Measurements from ENCODE around the gene S100A2.

S100A2 gene

DNA sequence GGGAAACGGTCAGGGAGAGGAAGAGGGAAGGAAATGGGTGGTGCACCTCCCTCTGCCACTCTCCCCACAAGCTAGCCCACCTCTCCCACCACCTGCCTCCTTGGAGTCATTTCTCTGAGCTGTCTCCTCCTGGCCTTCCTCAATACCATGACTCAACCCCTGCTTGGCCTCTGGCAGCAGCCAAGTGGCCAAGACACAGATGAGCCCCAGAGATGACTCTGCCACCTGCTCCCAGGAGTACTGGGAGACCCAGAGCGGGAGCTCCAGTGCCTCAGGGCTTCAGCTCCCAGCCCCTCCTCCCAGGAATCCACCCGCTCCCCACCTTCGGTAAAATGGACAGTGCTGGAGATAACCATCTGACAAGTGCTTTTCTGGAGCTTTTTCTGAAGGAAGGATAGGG is 44.7 kb upstream of the S100A2 start:
- no peaks in the 10 kb centered on the region for H4K20me1 ChIP-seq (ENCODE audit: control insufficient read depth, insufficient read depth, low read depth, low read length)
- no peak for TF ChIP-seq EZH2phosphoT487 (IDR thresholded peaks at IDR 0.05; ENCODE audit: borderline replicate concordance, low read length)
- TF ChIP-seq, protein P1, sequence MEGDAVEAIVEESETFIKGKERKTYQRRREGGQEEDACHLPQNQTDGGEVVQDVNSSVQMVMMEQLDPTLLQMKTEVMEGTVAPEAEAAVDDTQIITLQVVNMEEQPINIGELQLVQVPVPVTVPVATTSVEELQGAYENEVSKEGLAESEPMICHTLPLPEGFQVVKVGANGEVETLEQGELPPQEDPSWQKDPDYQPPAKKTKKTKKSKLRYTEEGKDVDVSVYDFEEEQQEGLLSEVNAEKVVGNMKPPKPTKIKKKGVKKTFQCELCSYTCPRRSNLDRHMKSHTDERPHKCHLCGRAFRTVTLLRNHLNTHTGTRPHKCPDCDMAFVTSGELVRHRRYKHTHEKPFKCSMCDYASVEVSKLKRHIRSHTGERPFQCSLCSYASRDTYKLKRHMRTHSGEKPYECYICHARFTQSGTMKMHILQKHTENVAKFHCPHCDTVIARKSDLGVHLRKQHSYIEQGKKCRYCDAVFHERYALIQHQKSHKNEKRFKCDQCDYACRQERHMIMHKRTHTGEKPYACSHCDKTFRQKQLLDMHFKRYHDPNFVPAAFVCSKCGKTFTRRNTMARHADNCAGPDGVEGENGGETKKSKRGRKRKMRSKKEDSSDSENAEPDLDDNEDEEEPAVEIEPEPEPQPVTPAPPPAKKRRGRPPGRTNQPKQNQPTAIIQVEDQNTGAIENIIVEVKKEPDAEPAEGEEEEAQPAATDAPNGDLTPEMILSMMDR (IDR thresholded peaks at IDR 0.05; ENCODE audit: low read depth, low read length, poor library complexity, severe bottlenecking) = no peak
- H3K79me2 ChIP-seq (ENCODE audit: control insufficient read depth, low read length) = no peaks in the 10 kb centered on the region
- no peaks in the 10 kb centered on the region for H3K4me1 ChIP-seq (ENCODE audit: control insufficient read depth, low read length)
- no peaks in the 10 kb centered on the region for H3K27me3 ChIP-seq (ENCODE audit: control insufficient read depth, low read length)
- no peaks in the 10 kb centered on the region for H3K9me3 ChIP-seq (ENCODE audit: control insufficient read depth, insufficient read depth, low read length)
- H3K36me3 ChIP-seq (ENCODE audit: control insufficient read depth, low read length) = no peaks in the 10 kb centered on the region
- no peak overlapping the region for H3K4me3 ChIP-seq (ENCODE audit: low read length)
- no peak overlapping the region for H3K4me2 ChIP-seq (ENCODE audit: low read length)
- no peak overlapping the region for H3K27ac ChIP-seq (ENCODE audit: low read depth, low read length)
- H3K9me2 ChIP-seq (replicated peaks; ENCODE audit: control insufficient read depth, low read length) = no peaks in the 10 kb centered on the region
- no peaks in the 10 kb centered on the region for H3F3A ChIP-seq (ENCODE audit: control insufficient read depth, insufficient read depth)

DNA sequence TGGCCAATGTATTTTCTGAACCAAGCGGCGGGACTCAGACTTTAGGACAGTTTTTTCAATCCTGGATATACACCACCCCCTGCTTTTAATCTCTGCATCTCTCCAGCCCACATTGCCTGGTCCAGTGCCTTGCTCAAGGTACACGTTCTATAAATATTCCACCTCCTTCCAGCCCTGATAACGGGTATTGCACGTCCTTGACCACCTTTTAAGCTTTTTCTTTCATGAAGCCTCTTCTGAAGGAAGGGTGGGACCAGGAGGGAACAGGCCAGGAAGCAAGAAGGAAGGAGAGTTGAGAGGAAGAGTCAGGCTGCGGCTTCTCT is 43.9 kb upstream of the S100A2 start:
- Histone ChIP-seq H4K20me1 (ENCODE audit: control insufficient read depth, insufficient read depth, low read depth, low read length) (no peaks in the 10 kb centered on the region), H3K4me1 (ENCODE audit: control insufficient read depth, low read length) (no peaks in the 10 kb centered on the region), H3K9me2 (replicated peaks; ENCODE audit: control insufficient read depth, low read length) (no peaks in the 10 kb centered on the region), H3K79me2 (ENCODE audit: control insufficient read depth, low read length) (no peaks in the 10 kb centered on the region), H3K27me3 (ENCODE audit: control insufficient read depth, low read length) (no peaks in the 10 kb centered on the region), H3K9me3 (ENCODE audit: control insufficient read depth, insufficient read depth, low read length) (no peaks in the 10 kb centered on the region), H3K36me3 (ENCODE audit: control insufficient read depth, low read length) (no peaks in the 10 kb centered on the region), H3K4me3 (ENCODE audit: low read length) (no peak overlapping the region), H3F3A (ENCODE audit: control insufficient read depth, insufficient read depth) (no peaks in the 10 kb centered on the region), H3K4me2 (ENCODE audit: low read length) (no peak overlapping the region), H3K27ac (ENCODE audit: low read depth, low read length) (no peak overlapping the region)
- no peak for TF ChIP-seq EZH2phosphoT487 (IDR thresholded peaks at IDR 0.05; ENCODE audit: borderline replicate concordance, low read length)
- TF ChIP-seq, protein P1 (IDR thresholded peaks at IDR 0.05; ENCODE audit: low read depth, low read length, poor library complexity, severe bottlenecking) = no peak

DNA sequence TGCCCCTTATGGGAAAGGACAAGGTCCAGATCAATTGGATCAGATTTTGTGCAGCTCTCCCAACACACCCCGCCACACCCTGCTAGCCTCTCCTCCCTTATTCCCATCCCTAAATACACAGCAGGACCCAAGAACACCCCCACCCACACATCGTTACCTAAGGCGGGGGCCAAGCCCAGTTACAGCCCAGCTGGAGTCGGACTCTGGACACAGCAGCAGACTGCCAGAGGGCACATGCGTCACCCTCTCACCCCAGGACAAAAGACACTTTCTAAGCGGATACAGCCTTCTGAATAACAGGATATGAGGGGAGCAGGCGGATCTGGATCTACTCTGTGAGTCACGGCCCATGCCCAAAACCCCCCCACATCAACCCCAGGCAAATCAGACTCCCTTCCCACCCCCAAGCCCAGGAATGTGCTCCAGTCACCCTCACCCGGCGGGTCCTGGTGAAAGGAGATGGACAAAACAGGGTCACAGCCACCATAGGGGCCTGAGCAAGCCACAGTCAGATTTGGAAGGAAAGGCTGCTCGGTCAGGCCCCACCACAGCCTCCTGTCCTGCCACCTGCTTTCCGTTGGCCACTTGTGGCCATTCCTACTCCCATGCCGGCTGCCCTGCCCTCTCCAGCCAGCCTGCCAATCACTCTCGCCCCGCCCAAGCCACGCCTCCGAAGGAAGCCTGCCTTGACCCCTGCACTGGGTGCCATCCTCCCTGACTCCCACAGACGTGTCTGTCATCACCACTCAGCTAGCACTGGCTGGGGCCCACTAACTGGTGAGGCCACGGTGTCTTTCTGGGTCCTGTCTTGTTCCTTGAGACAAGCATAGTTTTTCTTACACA is 43.3 kb upstream of the S100A2 start:
- Histone ChIP-seq H3K9me2 (replicated peaks; ENCODE audit: control insufficient read depth, low read length) (no peaks in the 10 kb centered on the region), H3K9me3 (ENCODE audit: control insufficient read depth, insufficient read depth, low read length) (no peaks in the 10 kb centered on the region), H3F3A (ENCODE audit: control insufficient read depth, insufficient read depth) (no peaks in the 10 kb centered on the region), H3K27ac (ENCODE audit: low read depth, low read length) (no peak overlapping the region), H3K36me3 (ENCODE audit: control insufficient read depth, low read length) (no peaks in the 10 kb centered on the region), H3K4me2 (ENCODE audit: low read length) (no peak overlapping the region), H3K4me3 (ENCODE audit: low read length) (no peak overlapping the region), H3K4me1 (ENCODE audit: control insufficient read depth, low read length) (peaks cover 4% of the 10 kb centered on the region; the same call in 1 of the 2 replicates), H3K79me2 (ENCODE audit: control insufficient read depth, low read length) (no peaks in the 10 kb centered on the region), H4K20me1 (ENCODE audit: control insufficient read depth, insufficient read depth, low read depth, low read length) (no peaks in the 10 kb centered on the region), H3K27me3 (ENCODE audit: control insufficient read depth, low read length) (no peaks in the 10 kb centered on the region)
- TF ChIP-seq, protein P1 (IDR thresholded peaks at IDR 0.05; ENCODE audit: low read depth, low read length, poor library complexity, severe bottlenecking) = no peak
- no peak for TF ChIP-seq EZH2phosphoT487 (IDR thresholded peaks at IDR 0.05; ENCODE audit: borderline replicate concordance, low read length)

Measured in DOHH2 (cell line).